Measurements from ENCODE around the gene CEP164.
A peak's percentile ranks its signal among the peaks of the same experiment; 100 is the strongest.

CEP164 gene

GRCh38 chr11:117424781-117425180, 97.1 kb downstream of the CEP164 start:
- DNase-seq, result no peak

- DNase-seq, result no peak
Observed at GRCh38 chr11:117425679-117426296, 98.1 kb downstream of the CEP164 start.

GRCh38 chr11:117426297-117426685, 98.6 kb downstream of the CEP164 start:
- peak; percentile 86 for DNase-seq

GRCh38 chr11:117426941-117427340, 99.3 kb downstream of the CEP164 start:
- DNase-seq, result no peak

DNA sequence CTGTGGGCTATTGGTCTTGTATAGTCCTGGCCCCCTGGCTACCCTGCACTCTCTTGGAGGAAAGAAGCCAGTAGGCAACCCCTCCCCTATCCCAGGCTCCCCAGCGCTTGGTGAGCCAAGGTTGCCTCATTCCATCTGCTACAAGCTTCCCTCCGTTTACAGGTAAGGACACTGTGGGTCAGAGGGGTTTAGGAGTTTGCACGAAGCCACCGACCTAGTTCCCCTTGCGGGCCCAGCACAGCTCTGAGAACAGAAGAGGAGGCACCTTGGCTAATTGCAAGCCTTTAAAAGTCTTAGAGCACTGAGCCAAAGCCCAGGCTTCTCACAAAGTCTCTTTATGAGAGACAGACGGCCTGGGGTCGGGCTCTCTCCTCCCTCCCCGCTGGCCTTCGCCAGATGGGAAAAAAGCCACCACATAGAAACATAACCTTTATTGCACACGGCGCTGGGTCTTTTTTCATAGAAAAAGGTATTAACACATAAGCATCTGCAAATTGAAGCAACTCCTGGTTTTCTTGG, 99.8 kb downstream of the CEP164 start:
- DNase-seq, result peak; percentile 74

- DNase-seq, result no peak
Observed at GRCh38 chr11:117428186-117428855, 100.7 kb downstream of the CEP164 start.

DNA sequence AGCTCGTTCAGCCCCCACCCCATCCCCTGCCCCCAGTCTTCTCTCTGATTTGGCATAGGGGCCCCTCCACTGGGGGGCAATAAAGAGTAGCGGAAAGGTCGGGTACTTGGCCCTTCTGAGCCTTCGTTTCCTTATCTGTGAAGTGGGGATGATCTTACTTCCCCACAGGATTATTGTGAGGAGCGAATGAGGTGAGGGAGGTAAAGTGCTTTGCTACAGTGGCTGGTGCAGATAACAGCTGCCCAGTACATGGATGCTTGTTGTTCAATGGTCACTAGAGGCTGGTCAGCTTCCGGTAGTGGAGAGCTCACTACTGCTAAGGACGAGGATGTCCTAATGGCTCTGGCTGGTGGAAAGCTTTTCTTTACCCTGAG, 101.2 kb downstream of the CEP164 start:
- DNase-seq, result peak; percentile 32

DNA sequence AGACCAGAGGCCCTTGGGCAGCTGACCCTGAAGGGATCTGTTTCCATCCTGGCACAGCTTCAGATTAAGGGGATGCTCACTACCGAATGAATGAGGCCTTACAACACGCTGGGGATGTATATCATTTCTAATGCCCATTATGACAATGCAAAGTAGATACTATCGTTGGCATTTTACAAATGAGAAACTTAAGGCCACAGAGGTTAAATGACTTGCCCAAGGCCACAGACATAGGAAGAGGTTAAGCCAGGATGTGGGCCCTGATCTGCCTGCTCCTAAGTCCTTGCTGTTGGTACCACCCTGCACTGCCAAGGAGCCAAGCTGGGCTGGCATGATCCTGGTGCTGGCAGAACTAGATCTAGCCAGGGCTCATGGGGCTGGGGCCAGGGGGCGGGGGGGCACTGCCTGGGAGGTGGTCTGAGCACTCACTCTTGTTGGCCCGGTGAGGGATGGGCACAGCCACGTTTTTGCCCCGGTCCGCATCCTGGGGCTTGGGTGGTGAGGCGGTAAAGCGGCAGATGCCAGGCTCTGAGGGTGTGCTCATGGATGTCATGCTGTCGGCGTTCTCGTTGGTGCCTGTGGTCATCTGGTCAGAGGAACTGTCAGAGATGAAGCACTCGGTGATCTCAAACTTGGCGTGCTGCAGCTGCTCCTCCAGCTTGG, 102.8 kb downstream of the CEP164 start:
- DNase-seq, result no peak

GRCh38 chr11:117431436-117431835, 103.8 kb downstream of the CEP164 start:
- DNase-seq, result no peak

DNA sequence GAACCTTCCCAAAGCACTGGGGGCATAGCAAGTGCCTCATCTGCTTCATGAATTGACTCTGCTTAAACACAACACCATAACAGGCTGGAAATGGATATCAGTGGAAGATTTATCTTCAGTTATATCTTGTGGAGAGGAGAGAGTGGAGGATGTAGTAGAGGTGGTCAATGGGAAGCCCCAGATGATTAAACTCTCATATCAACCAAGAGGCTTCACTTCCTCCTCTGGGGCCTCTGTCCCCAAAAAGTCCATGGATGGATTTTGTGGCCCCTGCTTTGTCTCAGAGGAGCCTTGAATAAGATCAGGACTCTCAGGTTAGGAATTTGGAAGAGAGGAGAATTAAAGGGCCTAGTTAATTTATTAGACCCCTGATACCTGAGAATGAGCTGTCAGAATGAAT, 106.1 kb downstream of the CEP164 start:
- no peak for DNase-seq

- DNase-seq, result no peak
Observed at GRCh38 chr11:117434481-117434880, 106.8 kb downstream of the CEP164 start.

DNA sequence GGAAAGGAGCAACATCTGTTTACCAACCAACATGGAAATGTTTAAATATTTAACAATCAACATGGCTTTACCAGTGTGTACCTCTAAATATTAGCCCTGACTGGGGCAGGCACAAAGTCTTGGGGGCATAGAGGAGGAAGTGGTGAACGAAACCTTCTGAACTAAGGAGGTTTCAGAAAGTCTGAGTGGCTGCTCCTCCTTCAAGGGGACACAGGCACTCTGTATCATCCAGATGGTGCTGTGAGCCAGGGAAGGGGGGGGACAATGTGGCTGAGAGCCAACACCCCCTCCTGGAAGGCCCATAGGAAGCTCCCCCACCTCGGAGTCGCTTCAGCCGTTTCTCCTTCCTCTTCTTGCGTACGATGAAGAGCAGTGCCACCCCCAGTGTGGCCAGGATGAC, 107.7 kb downstream of the CEP164 start:
- no peak for DNase-seq

DNA sequence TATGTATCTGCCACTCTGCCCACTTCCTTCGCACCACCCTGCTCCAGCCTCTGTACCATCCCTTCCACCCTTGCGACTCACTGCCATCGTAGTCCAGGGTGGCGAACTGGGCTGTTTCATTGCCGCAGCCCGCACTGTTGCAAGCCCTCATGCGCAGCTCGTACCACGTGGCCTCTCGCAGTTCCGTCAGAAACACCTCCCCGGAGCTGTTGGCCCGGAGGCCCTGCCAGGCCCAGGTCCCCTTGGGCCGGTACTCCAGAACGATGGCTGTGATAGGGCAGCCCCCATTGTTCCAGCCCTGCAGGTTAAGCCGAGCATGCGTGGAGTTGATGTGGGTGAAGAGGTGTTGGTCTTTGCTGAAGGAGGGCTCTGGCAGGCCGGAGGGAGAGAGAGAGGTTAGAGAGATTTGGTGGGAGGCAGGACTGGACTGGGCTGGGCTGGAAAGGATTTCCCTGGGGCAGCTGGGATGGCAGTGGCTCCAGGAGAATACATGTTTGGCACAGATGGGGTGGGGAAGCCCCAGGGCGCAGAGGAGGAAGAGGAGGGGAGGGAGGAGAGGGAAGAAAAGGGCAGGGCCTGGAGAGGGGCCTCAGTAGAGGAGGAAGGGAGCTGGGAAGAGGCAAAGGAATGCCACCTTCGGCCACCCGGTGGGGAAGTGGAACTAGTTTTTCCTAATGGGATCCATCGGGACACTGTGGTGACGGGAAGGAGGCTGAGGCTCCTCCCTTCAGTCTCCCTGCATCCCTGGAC, 109.6 kb downstream of the CEP164 start:
- no peak for DNase-seq

- no peak for DNase-seq
Observed at GRCh38 chr11:117437791-117438130, 110.1 kb downstream of the CEP164 start.

GRCh38 chr11:117438371-117439000, 110.8 kb downstream of the CEP164 start:
- DNase-seq, result no peak

- DNase-seq, result no peak
Observed at GRCh38 chr11:117439256-117439655, 111.6 kb downstream of the CEP164 start.

GRCh38 chr11:117440258-117440657, 112.6 kb downstream of the CEP164 start:
- DNase-seq, result no peak

DNA sequence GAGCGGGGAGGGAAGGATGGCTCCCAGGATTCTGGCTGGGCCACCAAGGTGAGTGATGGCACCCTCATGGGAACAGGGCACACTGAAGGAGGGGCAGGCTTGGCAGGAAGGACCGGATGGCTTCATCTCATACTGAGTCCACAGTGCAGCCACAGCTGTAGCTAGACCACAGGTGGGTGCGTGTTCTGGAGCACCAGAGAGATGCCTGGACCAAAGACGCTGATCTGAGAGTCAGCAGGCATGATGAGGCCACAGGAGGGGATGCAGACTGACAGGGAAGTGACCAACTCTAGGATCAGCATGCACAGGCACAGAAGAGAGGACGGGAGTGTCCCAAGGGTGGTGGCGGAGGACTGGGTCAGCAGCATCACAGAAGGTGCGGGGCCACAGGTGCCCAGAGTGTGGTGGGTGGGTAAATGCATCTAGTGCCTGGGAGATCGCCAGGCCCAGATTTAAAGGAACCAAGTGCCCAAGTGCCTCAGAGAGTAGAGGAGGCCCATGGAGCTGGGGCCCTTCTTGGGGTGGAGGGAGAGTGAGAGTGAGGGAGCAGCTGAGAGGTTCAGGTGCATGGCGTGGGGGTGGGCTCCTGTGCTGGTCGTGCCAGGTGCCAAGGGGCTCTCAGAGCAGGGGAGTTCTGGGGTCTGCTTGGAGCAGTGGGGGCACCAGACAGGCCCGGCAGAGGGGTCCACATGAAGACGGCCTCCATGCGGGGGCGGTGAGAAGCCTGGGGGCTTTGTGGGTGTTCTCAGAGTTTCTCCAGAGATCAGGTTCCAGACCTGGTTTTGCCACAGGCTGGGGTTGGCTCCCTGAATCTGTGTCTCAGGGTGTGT, 113.7 kb downstream of the CEP164 start:
- DNase-seq, result no peak

- DNase-seq, result no peak
Observed at GRCh38 chr11:117442049-117442868, 114.6 kb downstream of the CEP164 start.

- no peak for DNase-seq
Observed at GRCh38 chr11:117442869-117443239, 115.2 kb downstream of the CEP164 start.
